Left ventricle myocardium inferior (tissue), 1 donor: ENCODE data around the gene DTNB. TPM values are rescaled to one million over a fixed set of nuclear protein-coding genes. Genes with fewer than 3 reads are reported as not detected.

Experiments used
- DNase-seq: peaks from one replicate; pipeline ENCODE4 v3.0.0-alpha.2; 2020
- H3K27ac ChIP-seq: fragments of 200-600 bp; replicated peaks from 2 replicates; pipeline ENCODE4 v1.8.0; 2021
- H3K27me3 ChIP-seq: fragments of 200-600 bp; 2 replicates; pipeline ENCODE4 v1.8.0; 2021; ENCODE audit warnings: low read depth
- H3K36me3 ChIP-seq: fragments of 200-600 bp; 2 replicates; pipeline ENCODE4 v1.8.0; 2021
- H3K4me1 ChIP-seq: fragments of 200-600 bp; 2 replicates; pipeline ENCODE4 v1.8.0; 2021
- H3K4me3 ChIP-seq: fragments of 200-600 bp; 2 replicates; pipeline ENCODE4 v1.8.0; 2021; ENCODE audit warnings: mild to moderate bottlenecking, moderate library complexity
- H3K9me3 ChIP-seq: fragments of 200-600 bp; replicated peaks from 2 replicates; pipeline ENCODE4 v1.8.0; 2021
- intact Hi-C: fragments of 100-400 bp; cut with micrococcal nuclease; formaldehyde crosslinking; loops from one replicate; pipeline ENCODE4 v1.11.0; 2022
- total RNA-seq: library from RNA; stranded (reverse); fragmentation: NEBNext Ultra II Directional; extraction: Animal tissue kit (Norgen Biotek cat#: 25700); gene quantifications from one replicate; pipeline ENCODE4 v1.2.1, GENCODE V29; 2021
- TF ChIP-seq, protein P1 (sequence below): fragments of 200-600 bp; IDR thresholded peaks from 2 replicates; pipeline ENCODE4 v1.8.0; 2021; ENCODE audit warnings: antibody characterized with exemption, mild to moderate bottlenecking, borderline replicate concordance
- donor health status: DM: no; HTN: yes; CAD: no; lungs with severe emphysema.

DTNB gene
- total RNA-seq, 1 donor from 2014 or later = 4.5 TPM

DNA sequence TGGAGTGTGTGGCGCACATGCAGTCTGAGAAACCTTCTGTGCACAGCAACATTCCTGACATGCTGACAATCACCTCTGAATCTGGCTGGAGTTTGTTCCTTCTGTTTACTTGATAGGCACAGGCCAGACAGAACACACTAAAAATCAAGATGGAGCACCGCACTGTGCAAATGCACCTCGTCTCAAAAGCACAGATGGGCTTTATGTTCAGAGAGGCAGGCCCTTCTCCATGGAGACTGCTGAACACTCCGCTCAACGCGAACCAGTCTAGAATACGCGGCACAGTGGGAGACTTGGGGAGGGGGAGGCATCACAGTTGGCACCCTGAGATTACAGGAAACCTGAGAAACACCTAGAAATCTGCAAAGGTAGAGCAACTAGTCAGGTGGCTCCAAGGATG is 273.2 kb downstream of the DTNB start:
- Histone ChIP-seq H3K27me3 (no peaks in the 10 kb centered on the region), H3K4me3 (no peak overlapping the region), H3K27ac (no peak overlapping the region), H3K4me1 (no peaks in the 10 kb centered on the region), H3K36me3 (no peaks in the 10 kb centered on the region), H3K9me3 (no peaks in the 10 kb centered on the region)
- TF ChIP-seq, protein P1, sequence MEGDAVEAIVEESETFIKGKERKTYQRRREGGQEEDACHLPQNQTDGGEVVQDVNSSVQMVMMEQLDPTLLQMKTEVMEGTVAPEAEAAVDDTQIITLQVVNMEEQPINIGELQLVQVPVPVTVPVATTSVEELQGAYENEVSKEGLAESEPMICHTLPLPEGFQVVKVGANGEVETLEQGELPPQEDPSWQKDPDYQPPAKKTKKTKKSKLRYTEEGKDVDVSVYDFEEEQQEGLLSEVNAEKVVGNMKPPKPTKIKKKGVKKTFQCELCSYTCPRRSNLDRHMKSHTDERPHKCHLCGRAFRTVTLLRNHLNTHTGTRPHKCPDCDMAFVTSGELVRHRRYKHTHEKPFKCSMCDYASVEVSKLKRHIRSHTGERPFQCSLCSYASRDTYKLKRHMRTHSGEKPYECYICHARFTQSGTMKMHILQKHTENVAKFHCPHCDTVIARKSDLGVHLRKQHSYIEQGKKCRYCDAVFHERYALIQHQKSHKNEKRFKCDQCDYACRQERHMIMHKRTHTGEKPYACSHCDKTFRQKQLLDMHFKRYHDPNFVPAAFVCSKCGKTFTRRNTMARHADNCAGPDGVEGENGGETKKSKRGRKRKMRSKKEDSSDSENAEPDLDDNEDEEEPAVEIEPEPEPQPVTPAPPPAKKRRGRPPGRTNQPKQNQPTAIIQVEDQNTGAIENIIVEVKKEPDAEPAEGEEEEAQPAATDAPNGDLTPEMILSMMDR = no peak
- DNase-seq = no peak
- intact Hi-C loops = no loop called here

DNA sequence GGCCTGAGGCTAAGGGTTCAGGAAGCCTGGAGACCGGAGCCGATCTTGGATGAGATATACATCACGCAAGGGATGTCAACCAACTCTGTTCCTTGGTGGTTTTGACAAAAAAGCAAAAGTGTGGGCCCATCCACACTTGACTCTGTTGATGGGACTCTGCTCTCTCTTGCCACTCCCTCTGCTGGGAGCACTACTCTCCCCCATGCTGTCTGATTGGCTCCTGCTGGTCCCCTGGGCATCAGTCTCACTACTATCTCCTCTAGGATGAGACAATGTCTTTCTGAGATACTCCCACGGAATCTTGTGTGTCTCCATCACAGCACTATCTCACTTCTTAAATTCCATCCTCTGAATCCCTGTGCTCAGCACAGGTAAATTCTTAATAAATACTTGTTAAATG is 274.8 kb downstream of the DTNB start:
- Histone ChIP-seq H3K27ac (no peak overlapping the region), H3K4me1 (no peaks in the 10 kb centered on the region)

DNA sequence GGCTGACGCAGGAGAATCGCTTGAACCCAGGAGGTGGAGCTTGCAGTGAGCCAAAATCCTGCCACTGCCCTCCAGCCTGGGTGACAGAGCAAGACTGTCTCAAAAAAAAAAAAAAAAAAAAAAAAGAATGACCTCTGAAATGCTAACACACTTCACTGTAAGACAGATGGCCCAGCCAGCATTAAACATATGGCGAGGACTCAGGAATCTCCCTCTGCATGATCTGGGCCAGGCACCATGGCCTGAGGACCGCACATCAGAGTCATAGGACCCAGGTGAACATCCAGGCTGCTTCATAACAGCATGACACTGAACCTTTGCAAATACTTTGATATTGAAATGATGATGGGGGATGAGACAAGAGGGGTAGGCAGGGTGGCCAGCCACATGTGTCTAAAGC is 275.6 kb downstream of the DTNB start:
- H3K4me1 ChIP-seq = no peaks in the 10 kb centered on the region
- H3K27ac ChIP-seq = no peak overlapping the region
- no peaks in the 10 kb centered on the region for H3K27me3 ChIP-seq
- intact Hi-C loops = no loop called here
- H3K36me3 ChIP-seq = no peaks in the 10 kb centered on the region
- TF ChIP-seq, protein P1 = no peak
- no peak overlapping the region for H3K4me3 ChIP-seq
- DNase-seq = no peak
- no peaks in the 10 kb centered on the region for H3K9me3 ChIP-seq

More for the DNA sequence above, 274.8 kb downstream of the DTNB start:
- DNase-seq = no peak
- TF ChIP-seq, protein P1 = no peak
- Histone ChIP-seq H3K4me3 (no peak overlapping the region), H3K27me3 (no peaks in the 10 kb centered on the region), H3K9me3 (no peaks in the 10 kb centered on the region), H3K36me3 (no peaks in the 10 kb centered on the region)
- intact Hi-C loops = no loop called here

DNA sequence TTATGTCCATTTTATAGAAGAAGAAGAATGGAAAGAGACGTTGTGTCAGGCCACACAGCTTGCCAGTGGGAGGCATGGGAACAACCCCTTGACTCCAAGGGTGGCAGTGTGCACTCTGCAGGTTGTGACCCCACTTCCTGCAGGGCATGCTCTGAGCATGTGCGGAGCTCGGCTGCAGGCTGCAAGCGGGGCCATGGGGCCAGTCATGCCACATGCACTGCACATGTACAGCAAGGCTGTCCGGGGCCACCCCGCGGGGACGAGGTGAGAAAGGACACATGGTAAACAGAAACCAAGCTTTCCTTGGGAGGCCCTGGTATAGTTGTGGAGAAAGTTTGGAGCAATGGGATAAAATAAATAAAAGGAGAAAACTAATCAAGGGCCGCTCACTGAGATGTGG is 284.2 kb downstream of the DTNB start:
- intact Hi-C loops = no loop called here
- H3K27ac ChIP-seq = no peak overlapping the region
- TF ChIP-seq, protein P1 = no peak

DNA sequence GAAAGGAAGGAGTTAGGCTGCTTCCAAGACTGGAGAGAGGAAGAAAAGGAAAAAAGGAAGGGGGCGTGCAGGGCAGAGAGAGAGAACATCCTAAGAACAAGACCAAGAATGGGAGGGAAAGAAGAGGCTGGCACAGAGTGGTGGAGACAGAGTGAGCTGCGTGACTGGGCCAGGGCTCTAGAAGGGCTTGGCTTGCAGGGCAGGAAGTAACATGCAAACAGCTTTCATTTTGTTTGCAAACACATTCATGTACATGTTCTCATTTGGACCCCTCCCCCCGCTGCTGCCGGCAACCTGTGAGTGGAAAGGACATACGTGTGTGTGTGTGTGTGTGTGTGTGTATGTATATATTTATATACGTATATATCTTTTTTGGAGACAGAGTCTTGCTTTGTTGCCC is 284.9 kb downstream of the DTNB start:
- Histone ChIP-seq H3K27ac (no peak overlapping the region), H3K4me1 (no peaks in the 10 kb centered on the region), H3K36me3 (no peaks in the 10 kb centered on the region), H3K4me3 (no peak overlapping the region), H3K9me3 (no peaks in the 10 kb centered on the region), H3K27me3 (no peaks in the 10 kb centered on the region)
- intact Hi-C loops = no loop called here
- no peak for DNase-seq
- TF ChIP-seq, protein P1 = no peak

More for the DNA sequence above, 284.2 kb downstream of the DTNB start:
- Histone ChIP-seq H3K4me3 (no peak overlapping the region), H3K36me3 (no peaks in the 10 kb centered on the region), H3K4me1 (no peaks in the 10 kb centered on the region), H3K27me3 (no peaks in the 10 kb centered on the region), H3K9me3 (no peaks in the 10 kb centered on the region)
- no peak for DNase-seq
